K562 (cell line): ENCODE results near the gene TIMM44. TPM values are rescaled to one million over a fixed set of nuclear protein-coding genes. Genes with fewer than 3 reads are reported as not detected.
A peak's percentile ranks its signal among the peaks of the same experiment; 100 is the strongest.

Experiments
- ATAC-seq: fragments of 200-7000 bp; cut with Tn5 transposase; 3 replicates; pipeline ENCODE4 v1.9.1; 2020; ENCODE audit warnings: moderate library complexity
- BruUV-seq: library from RNA; stranded (reverse); fragments of 400-500 nt; replicated peaks from 2 replicates; lab custom pipeline; 2021; lab: Mats Ljungman, UMichigan
- CTCF ChIA-PET: fragments of 300-600 bp; formaldehyde crosslinking; extraction: SDS; loops from one replicate; lab custom pipeline; 2021; ENCODE audit warnings: low intra/inter-chr PET ratio; lab: Yijun Ruan, JAX
- POLR2A ChIA-PET: fragments of 300-600, 350-650 bp; sonication (Branson Sonifier 250); formaldehyde crosslinking; extraction: SDS; loops from one replicate; lab custom pipeline; 2021; ENCODE audit warnings: antibody characterized with exemption, inconsistent platforms; lab: Yijun Ruan, JAX
- DNase-seq, 4 experiments: peaks; one replicate each; pipeline versions ENCODE4 v3.0.0 to v3.0.0-alpha.2; 2011 to 2018; ENCODE audit warnings: low spot score in 3 of 4, mixed read lengths in 3 of 4; ENCODE audit errors: extremely low read depth in 1 of 4
- FAIRE-seq: peaks from 2 replicates; lab custom pipeline; 2011; peaks lifted over from hg19 to GRCh38; lab: Jason Lieb, UNC
- H2AFZ ChIP-seq: 2 replicates; pipeline ENCODE4 v1.6.0; 2011; ENCODE audit warnings: low read depth, low read length, control low read depth, inconsistent platforms
- H3K27ac ChIP-seq: fragments of 200-600 bp; 3 replicates; pipeline ENCODE4 v1.8.0; 2011; ENCODE audit warnings: low read depth, mild to moderate bottlenecking, control low read depth, inconsistent platforms, low read length, moderate library complexity, mixed read lengths; ENCODE audit errors: extremely low read depth
- H3K27me3 ChIP-seq, 2 experiments: fragments of 300-600 bp in 1 of 2; 2 replicates in 1 of 2; 3 replicates in 1 of 2; pipeline versions ENCODE4 v1.6.0 to v1.8.0; 2011; ENCODE audit warnings: inconsistent platforms in 2 of 2, low read length in 2 of 2, mild to moderate bottlenecking in 1 of 2, mixed read lengths in 1 of 2, moderate library complexity in 1 of 2; ENCODE audit not compliant: control insufficient read depth in 2 of 2, insufficient read depth in 2 of 2
- H3K36me3 ChIP-seq: fragments of 300-600 bp; 3 replicates; pipeline ENCODE4 v1.8.0; 2011; ENCODE audit warnings: mild to moderate bottlenecking, low read length, inconsistent platforms; ENCODE audit not compliant: control insufficient read depth, insufficient read depth
- H3K4me1 ChIP-seq, 2 experiments: fragments of 200-600 bp in 1 of 2; replicated peaks in 1 of 2; 2 replicates in 1 of 2; 3 replicates in 1 of 2; pipeline versions ENCODE4 v1.5.1 to v1.8.0; 2011; ENCODE audit warnings: inconsistent platforms in 2 of 2, low read length in 2 of 2, mild to moderate bottlenecking in 1 of 2, mixed read lengths in 1 of 2, moderate library complexity in 1 of 2; ENCODE audit not compliant: control insufficient read depth in 2 of 2, insufficient read depth in 2 of 2
- H3K4me2 ChIP-seq: 2 replicates; pipeline ENCODE4 v1.6.1; 2011; ENCODE audit warnings: low read length, control low read depth, inconsistent platforms, mixed read lengths; ENCODE audit not compliant: insufficient read depth
- H3K4me3 ChIP-seq: fragments of 200-600 bp; sonication (generic), shearing (Covaris generic); 2 replicates; pipeline ENCODE4 v1.5.1; 2016; ENCODE audit warnings: control low read depth, inconsistent platforms
- H3K79me2 ChIP-seq: fragments of 200-600 bp; 3 replicates; pipeline ENCODE4 v1.8.0; 2011; ENCODE audit warnings: low read length, inconsistent platforms; ENCODE audit not compliant: control insufficient read depth, insufficient read depth
- H3K9ac ChIP-seq, 2 experiments: 2 replicates each; pipeline versions ENCODE4 v1.6.0 to v1.6.1; 2011; ENCODE audit warnings: low read depth in 2 of 2, low read length in 2 of 2, control low read depth in 1 of 2, inconsistent platforms in 1 of 2, mild to moderate bottlenecking in 1 of 2, mixed read lengths in 1 of 2; ENCODE audit not compliant: insufficient read depth in 1 of 2
- H3K9me1 ChIP-seq: one replicate; pipeline ENCODE4 v1.6.0; 2011; ENCODE audit warnings: inconsistent platforms, mild to moderate bottlenecking, low read length, moderate library complexity; ENCODE audit not compliant: control insufficient read depth, insufficient read depth
- H3K9me3 ChIP-seq: replicated peaks from 2 replicates; pipeline ENCODE4 v1.5.1; 2011; ENCODE audit warnings: low read depth, low read length, inconsistent platforms; ENCODE audit not compliant: control insufficient read depth, insufficient read depth
- H4K20me1 ChIP-seq: replicated peaks from 2 replicates; pipeline ENCODE4 v1.6.1; 2011; ENCODE audit warnings: low read length, inconsistent platforms, mixed read lengths; ENCODE audit not compliant: control insufficient read depth, insufficient read depth
- ESRRB ChIP-seq: fragments of 250-450 bp; sonication (Bioruptor Pico); IDR thresholded peaks from 2 replicates; pipeline ENCODE4 v1.5.0; 2020; ENCODE audit warnings: mild to moderate bottlenecking, moderate library complexity, borderline replicate concordance
- HBP1 ChIP-seq: fragments of 450-650 bp; formaldehyde crosslinking; IDR thresholded peaks from 2 replicates; pipeline ENCODE4 v1.4.0; 2022; ENCODE audit warnings: missing genetic modification characterization
- L3MBTL2 ChIP-seq: fragments of 450-650 bp; IDR thresholded peaks from 2 replicates; pipeline ENCODE4 v1.6.1; 2016; ENCODE audit warnings: mild to moderate bottlenecking, moderate library complexity
- MAFF ChIP-seq: IDR thresholded peaks from 2 replicates; pipeline ENCODE4 v1.6.1; 2012; ENCODE audit warnings: low read length, improper control_type of control experiment
- POLR2G ChIP-seq: fragments of 200-400 bp; formaldehyde crosslinking; IDR thresholded peaks from 2 replicates; pipeline ENCODE4 v1.6.1; 2017; ENCODE audit warnings: low read depth, mild to moderate bottlenecking, antibody characterized with exemption, low read length, moderate library complexity
- TEAD2 ChIP-seq: fragments of 450-650 bp; IDR thresholded peaks from 2 replicates; pipeline ENCODE4 v1.6.1; 2016; ENCODE audit warnings: missing genetic modification characterization, control low read depth, missing compliant biosample characterization
- XRCC5 ChIP-seq: fragments of 200-400 bp; formaldehyde crosslinking; IDR thresholded peaks from 2 replicates; pipeline ENCODE4 v1.6.1; 2017; ENCODE audit warnings: low read depth, mild to moderate bottlenecking, low read length
- ZNF133 ChIP-seq: fragments of 250-450 bp; sonication (Bioruptor Pico); IDR thresholded peaks from 2 replicates; pipeline ENCODE4 v1.4.0; 2020; ENCODE audit warnings: mild to moderate bottlenecking
- WGBS: fragments of 100-300 bp; shearing (Covaris generic); methylation state at CpG from one replicate; pipeline ENCODE4 v1.1.6; 2016; ENCODE audit warnings: low coverage, mixed read lengths; ENCODE audit not compliant: insufficient coverage; ENCODE audit errors: missing lambda C conversion rate; 5-methylcytosine and 5-hydroxymethylcytosine counted together
- in situ Hi-C: fragments of 300-500 bp; cut with MboI; formaldehyde crosslinking; loops from 4 replicates; pipeline ENCODE4 v1.15.0; 2018; ENCODE audit warnings: inconsistent platforms, mixed read lengths
- intact Hi-C: fragments of 100-400 bp; cut with micrococcal nuclease; formaldehyde crosslinking; loops from 2 replicates; pipeline ENCODE4 v1.14.2; 2022
- polyA plus RNA-seq, 8 experiments: library from polyadenylated mRNA; depleted of rRNA in 4 of 8; stranded (reverse) in 5 of 8; unstranded in 3 of 8; fragments of >200 nt; fragmentation: Nextera tagmentation in 2 of 8; fragmentation: Illumina TruSeq in 1 of 8; extraction: Ambion mirVana in 2 of 8; extraction: Trizol in 1 of 8; gene quantifications; 2 replicates each; pipeline versions ENCODE4 v1.2.1 to v1.2.3, GENCODE V29; 2011 to 2014; ENCODE audit warnings: inconsistent platforms in 1 of 8, missing spikeins in 1 of 8
- total RNA-seq, 7 experiments: library from RNA; depleted of rRNA in 6 of 7; stranded (reverse); fragments of >200 nt in 6 of 7; fragmentation: Illumina TruSeq in 2 of 7; extraction: Trizol in 2 of 7; gene quantifications; 2 replicates each; pipeline versions ENCODE4 v1.2.1 to v1.2.3, GENCODE V29; 2011 to 2021; ENCODE audit warnings: low replicate concordance in 1 of 7
- TF ChIP-seq, protein P1 (sequence below): sonication (generic); formaldehyde crosslinking; IDR thresholded peaks from 2 replicates; pipeline ENCODE4 v1.8.0; 2022; ENCODE audit warnings: missing genetic modification reagents, mild to moderate bottlenecking, borderline replicate concordance
- TF ChIP-seq, protein P2 (sequence below): sonication (generic); formaldehyde crosslinking; IDR thresholded peaks from 2 replicates; pipeline ENCODE4 v1.8.0; 2023; ENCODE audit warnings: missing genetic modification reagents, mild to moderate bottlenecking, borderline replicate concordance

TIMM44 gene
- total and polyA plus RNA-seq, 9 of the 15 experiments (the other 6 are each of a cell fraction or from before 2014, with no cell fraction given) = 10.3 to 231 (median 89.3) TPM

- TF ChIP-seq POLR2G = peak; percentile 45; the same call in 1 of the 2 replicates
- TF ChIP-seq MAFF = peak; percentile 83
- TF ChIP-seq, protein P1, sequence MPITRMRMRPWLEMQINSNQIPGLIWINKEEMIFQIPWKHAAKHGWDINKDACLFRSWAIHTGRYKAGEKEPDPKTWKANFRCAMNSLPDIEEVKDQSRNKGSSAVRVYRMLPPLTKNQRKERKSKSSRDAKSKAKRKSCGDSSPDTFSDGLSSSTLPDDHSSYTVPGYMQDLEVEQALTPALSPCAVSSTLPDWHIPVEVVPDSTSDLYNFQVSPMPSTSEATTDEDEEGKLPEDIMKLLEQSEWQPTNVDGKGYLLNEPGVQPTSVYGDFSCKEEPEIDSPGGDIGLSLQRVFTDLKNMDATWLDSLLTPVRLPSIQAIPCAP (CRISPR knock-in tag) = no peak
- TF ChIP-seq HBP1 (CRISPR knock-in tag) = no peak
- no peak for TF ChIP-seq XRCC5
- TF ChIP-seq ESRRB (CRISPR knock-in tag) = no peak
These were observed 19.3 kb upstream of the TIMM44 start (continued) for GRCh38 chr19:7962644-7963268.

- Histone ChIP-seq H4K20me1 (no peaks in the 10 kb centered on the region), H3K9me3 (no peaks in the 10 kb centered on the region), H3K4me2 (no peak overlapping the region), H3K27me3 (no peaks in the 10 kb centered on the region), H3K36me3 (peaks cover 88% of the 10 kb centered on the region; the same call in 2 of the 3 replicates), H3K9ac (no peak overlapping the region), H3K4me1 (peaks cover 7 to 11% of the 10 kb centered on the region in 2 experiments; a peak in 4 of 5 replicates), H3K27ac (no peak overlapping the region), H3K4me3 (no peak overlapping the region), H3K79me2 (no peaks in the 10 kb centered on the region), H3K9me1 (no peaks in the 10 kb centered on the region), H2AFZ (no peak overlapping the region)
- no peak for DNase-seq
- ChIA-PET CTCF (no interaction called here), POLR2A (no interaction called here)
- no TSS peak for BruUV-seq
- intact Hi-C loops (no loop called here), in situ Hi-C loops (no loop called here)
- no peak for ATAC-seq
- FAIRE-seq = no peak
- WGBS = 90% methylated on average over 13 of the region's 13 CpGs
- TF ChIP-seq, protein P2, sequence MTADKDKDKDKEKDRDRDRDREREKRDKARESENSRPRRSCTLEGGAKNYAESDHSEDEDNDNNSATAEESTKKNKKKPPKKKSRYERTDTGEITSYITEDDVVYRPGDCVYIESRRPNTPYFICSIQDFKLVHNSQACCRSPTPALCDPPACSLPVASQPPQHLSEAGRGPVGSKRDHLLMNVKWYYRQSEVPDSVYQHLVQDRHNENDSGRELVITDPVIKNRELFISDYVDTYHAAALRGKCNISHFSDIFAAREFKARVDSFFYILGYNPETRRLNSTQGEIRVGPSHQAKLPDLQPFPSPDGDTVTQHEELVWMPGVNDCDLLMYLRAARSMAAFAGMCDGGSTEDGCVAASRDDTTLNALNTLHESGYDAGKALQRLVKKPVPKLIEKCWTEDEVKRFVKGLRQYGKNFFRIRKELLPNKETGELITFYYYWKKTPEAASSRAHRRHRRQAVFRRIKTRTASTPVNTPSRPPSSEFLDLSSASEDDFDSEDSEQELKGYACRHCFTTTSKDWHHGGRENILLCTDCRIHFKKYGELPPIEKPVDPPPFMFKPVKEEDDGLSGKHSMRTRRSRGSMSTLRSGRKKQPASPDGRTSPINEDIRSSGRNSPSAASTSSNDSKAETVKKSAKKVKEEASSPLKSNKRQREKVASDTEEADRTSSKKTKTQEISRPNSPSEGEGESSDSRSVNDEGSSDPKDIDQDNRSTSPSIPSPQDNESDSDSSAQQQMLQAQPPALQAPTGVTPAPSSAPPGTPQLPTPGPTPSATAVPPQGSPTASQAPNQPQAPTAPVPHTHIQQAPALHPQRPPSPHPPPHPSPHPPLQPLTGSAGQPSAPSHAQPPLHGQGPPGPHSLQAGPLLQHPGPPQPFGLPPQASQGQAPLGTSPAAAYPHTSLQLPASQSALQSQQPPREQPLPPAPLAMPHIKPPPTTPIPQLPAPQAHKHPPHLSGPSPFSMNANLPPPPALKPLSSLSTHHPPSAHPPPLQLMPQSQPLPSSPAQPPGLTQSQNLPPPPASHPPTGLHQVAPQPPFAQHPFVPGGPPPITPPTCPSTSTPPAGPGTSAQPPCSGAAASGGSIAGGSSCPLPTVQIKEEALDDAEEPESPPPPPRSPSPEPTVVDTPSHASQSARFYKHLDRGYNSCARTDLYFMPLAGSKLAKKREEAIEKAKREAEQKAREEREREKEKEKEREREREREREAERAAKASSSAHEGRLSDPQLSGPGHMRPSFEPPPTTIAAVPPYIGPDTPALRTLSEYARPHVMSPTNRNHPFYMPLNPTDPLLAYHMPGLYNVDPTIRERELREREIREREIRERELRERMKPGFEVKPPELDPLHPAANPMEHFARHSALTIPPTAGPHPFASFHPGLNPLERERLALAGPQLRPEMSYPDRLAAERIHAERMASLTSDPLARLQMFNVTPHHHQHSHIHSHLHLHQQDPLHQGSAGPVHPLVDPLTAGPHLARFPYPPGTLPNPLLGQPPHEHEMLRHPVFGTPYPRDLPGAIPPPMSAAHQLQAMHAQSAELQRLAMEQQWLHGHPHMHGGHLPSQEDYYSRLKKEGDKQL (CRISPR knock-in tag) = no peak
- TF ChIP-seq ZNF133 (CRISPR knock-in tag) (no peak), TEAD2 (tag) (no peak), L3MBTL2 (no peak)
These were observed 18.6 kb upstream of the TIMM44 start for GRCh38 chr19:7961920-7962626.
